ENCODE measurements around the gene DMD.

The DMD gene

GRCh38 chrX:32687379-32687778 lies 524.0 kb downstream of the DMD start:
- TF ChIP-seq REST (IDR thresholded peaks at IDR 0.05; ENCODE audit: insufficient read depth in 1 of 2, low read depth in 2 of 2, low read length in 2 of 2) (no peak), FOXP2 (optimal IDR thresholded peaks at IDR 0.05; ENCODE audit: borderline replicate concordance, extremely low read depth, extremely low read length, insufficient read depth) (no peak), POLR2AphosphoS5 (IDR thresholded peaks at IDR 0.05; ENCODE audit: low read depth, low read length) (no peak), SIN3A (IDR thresholded peaks at IDR 0.05; ENCODE audit: borderline replicate concordance, insufficient read depth, low read length) (no peak), TAF1 (IDR thresholded peaks at IDR 0.05; ENCODE audit: borderline replicate concordance, insufficient read depth, low read length) (no peak)

GRCh38 chrX:32678487-32678886 lies 532.9 kb downstream of the DMD start:
- TF ChIP-seq FOXP2 (optimal IDR thresholded peaks at IDR 0.05; ENCODE audit: borderline replicate concordance, extremely low read depth, extremely low read length, insufficient read depth) (no peak), REST (IDR thresholded peaks at IDR 0.05; ENCODE audit: insufficient read depth in 1 of 2, low read depth in 2 of 2, low read length in 2 of 2) (no peak), SIN3A (IDR thresholded peaks at IDR 0.05; ENCODE audit: borderline replicate concordance, insufficient read depth, low read length) (no peak), TAF1 (IDR thresholded peaks at IDR 0.05; ENCODE audit: borderline replicate concordance, insufficient read depth, low read length) (no peak), POLR2AphosphoS5 (IDR thresholded peaks at IDR 0.05; ENCODE audit: low read depth, low read length) (no peak)

- no peak for TF ChIP-seq POLR2AphosphoS5 (IDR thresholded peaks at IDR 0.05; ENCODE audit: low read depth, low read length)
- no peak for TF ChIP-seq TAF1 (IDR thresholded peaks at IDR 0.05; ENCODE audit: borderline replicate concordance, insufficient read depth, low read length)
- no peak for TF ChIP-seq FOXP2 (optimal IDR thresholded peaks at IDR 0.05; ENCODE audit: borderline replicate concordance, extremely low read depth, extremely low read length, insufficient read depth)
- TF ChIP-seq REST (IDR thresholded peaks at IDR 0.05; ENCODE audit: insufficient read depth in 1 of 2, low read depth in 2 of 2, low read length in 2 of 2) = no peak
- no peak for TF ChIP-seq SIN3A (IDR thresholded peaks at IDR 0.05; ENCODE audit: borderline replicate concordance, insufficient read depth, low read length)
Observed at GRCh38 chrX:32673193-32673592, 538.2 kb downstream of the DMD start.

- no peak for TF ChIP-seq REST (IDR thresholded peaks at IDR 0.05; ENCODE audit: insufficient read depth in 1 of 2, low read depth in 2 of 2, low read length in 2 of 2)
- TF ChIP-seq TAF1 (IDR thresholded peaks at IDR 0.05; ENCODE audit: borderline replicate concordance, insufficient read depth, low read length) = no peak
- no peak for TF ChIP-seq FOXP2 (optimal IDR thresholded peaks at IDR 0.05; ENCODE audit: borderline replicate concordance, extremely low read depth, extremely low read length, insufficient read depth)
- no peak for TF ChIP-seq SIN3A (IDR thresholded peaks at IDR 0.05; ENCODE audit: borderline replicate concordance, insufficient read depth, low read length)
- TF ChIP-seq POLR2AphosphoS5 (IDR thresholded peaks at IDR 0.05; ENCODE audit: low read depth, low read length) = no peak
Observed at GRCh38 chrX:32662516-32662915, 548.8 kb downstream of the DMD start.
